ELR (cell line): ENCODE measurements around the gene SCNN1A.

Experiments used
- DNase-seq: peaks from one replicate; pipeline ENCODE4 v3.0.0-alpha.2; 2015; ENCODE audit warnings: low read depth

SCNN1A gene

GRCh38 chr12:6334359-6334758 lies 41.0 kb downstream of the SCNN1A start:
- DNase-seq, result no peak

- peak; percentile 99 for DNase-seq
Measured at GRCh38 chr12:6333566-6333965, 41.8 kb downstream of the SCNN1A start.

GRCh38 chr12:6333029-6333428 lies 42.3 kb downstream of the SCNN1A start:
- no peak for DNase-seq

- peak; percentile 98 for DNase-seq
Measured at GRCh38 chr12:6332459-6332858, 42.9 kb downstream of the SCNN1A start.

- no peak for DNase-seq
Measured at GRCh38 chr12:6330999-6331714, 44.2 kb downstream of the SCNN1A start.

- DNase-seq, result no peak
Measured at GRCh38 chr12:6330192-6330591, 45.2 kb downstream of the SCNN1A start.

GRCh38 chr12:6329703-6330064 lies 45.7 kb downstream of the SCNN1A start:
- no peak for DNase-seq

GRCh38 chr12:6328945-6329702 lies 46.2 kb downstream of the SCNN1A start:
- no peak for DNase-seq

- no peak for DNase-seq
Measured at GRCh38 chr12:6328045-6328779, 47.2 kb downstream of the SCNN1A start.

- DNase-seq, result no peak
Measured at GRCh38 chr12:6327229-6328041, 47.9 kb downstream of the SCNN1A start.

GRCh38 chr12:6326316-6327228 lies 48.8 kb downstream of the SCNN1A start:
- peak; percentile 75 for DNase-seq

- DNase-seq, result no peak
Measured at GRCh38 chr12:6324936-6325750, 50.2 kb downstream of the SCNN1A start.

GRCh38 chr12:6323995-6324711 lies 51.2 kb downstream of the SCNN1A start:
- DNase-seq, result no peak

GRCh38 chr12:6323340-6323994 lies 51.9 kb downstream of the SCNN1A start:
- DNase-seq, result peak; percentile 98

- DNase-seq, result no peak
Measured at GRCh38 chr12:6322969-6323339, 52.4 kb downstream of the SCNN1A start.

GRCh38 chr12:6322352-6322751 lies 53.0 kb downstream of the SCNN1A start:
- DNase-seq, result no peak

GRCh38 chr12:6321905-6322304 lies 53.5 kb downstream of the SCNN1A start:
- no peak for DNase-seq

- no peak for DNase-seq
Measured at GRCh38 chr12:6319446-6319845, 55.9 kb downstream of the SCNN1A start.

- DNase-seq, result no peak
Measured at GRCh38 chr12:6318440-6318879, 56.9 kb downstream of the SCNN1A start.
